IMR-90 (cell line): Measurements from ENCODE around the gene OPA3. TPM values are rescaled to one million over a fixed set of nuclear protein-coding genes. Genes with fewer than 3 reads are reported as not detected.

Experiments
- ATAC-seq: fragments of 200-7000 bp; cut with Tn5 transposase; 2 replicates; pipeline ENCODE4 v1.9.1; 2020; ENCODE audit warnings: low read depth, mild to moderate bottlenecking, moderate library complexity
- BruUV-seq: library from RNA; stranded (reverse); fragments of 400-500 nt; replicated peaks from 2 replicates; lab custom pipeline; 2021; lab: Mats Ljungman, UMichigan
- CTCF ChIA-PET: fragments of 300-600 bp; formaldehyde crosslinking; extraction: SDS; loops from one replicate; lab custom pipeline; 2021; ENCODE audit warnings: antibody characterized with exemption; lab: Yijun Ruan, JAX
- POLR2A ChIA-PET: fragments of 300-600 bp; sonication (Branson Sonifier 250); formaldehyde crosslinking; loops from one replicate; lab custom pipeline; 2022; ENCODE audit warnings: antibody characterized with exemption; ENCODE audit not compliant: unreplicated experiment; lab: Charles Lee
- DNase-seq: peaks from one replicate; pipeline ENCODE4 v3.0.0; 2013
- H2AFZ ChIP-seq: replicated peaks from 2 replicates; pipeline ENCODE3; 2013; ENCODE audit warnings: low read length, mild to moderate bottlenecking; ENCODE audit not compliant: poor library complexity
- H2AK5ac ChIP-seq: 2 replicates; pipeline ENCODE4 v1.6.1; 2013; ENCODE audit warnings: low read depth, low read length, inconsistent platforms
- H2AK9ac ChIP-seq: replicated peaks from 2 replicates; pipeline ENCODE3; 2013; ENCODE audit warnings: mild to moderate bottlenecking, low read depth, low read length, moderate library complexity; ENCODE audit not compliant: poor library complexity
- H2BK120ac ChIP-seq: 2 replicates; pipeline ENCODE4 v1.6.1; 2013; ENCODE audit warnings: low read depth, low read length, inconsistent platforms
- H2BK15ac ChIP-seq: 3 replicates; pipeline ENCODE4 v1.6.1; 2013; ENCODE audit warnings: low read depth, low read length, inconsistent platforms
- H2BK20ac ChIP-seq: 2 replicates; pipeline ENCODE4 v1.6.1; 2013; ENCODE audit warnings: low read depth, mild to moderate bottlenecking, inconsistent platforms, low read length, moderate library complexity
- H2BK5ac ChIP-seq: 2 replicates; pipeline ENCODE4 v1.6.1; 2013; ENCODE audit warnings: mild to moderate bottlenecking, low read depth, low read length, inconsistent platforms; ENCODE audit not compliant: poor library complexity, severe bottlenecking
- H3K14ac ChIP-seq: replicated peaks from 2 replicates; pipeline ENCODE4 v1.6.1; 2013; ENCODE audit warnings: low read depth, low read length, inconsistent platforms
- H3K18ac ChIP-seq: 2 replicates; pipeline ENCODE4 v1.6.1; 2013; ENCODE audit warnings: low read depth, low read length, control low read depth
- H3K23ac ChIP-seq: 2 replicates; pipeline ENCODE4 v1.6.1; 2013; ENCODE audit warnings: low read depth, low read length, inconsistent platforms
- H3K27ac ChIP-seq: 2 replicates; pipeline ENCODE4 v1.5.1; 2013; ENCODE audit warnings: mild to moderate bottlenecking, control low read depth, low read length; ENCODE audit not compliant: insufficient read depth
- H3K27me3 ChIP-seq: 2 replicates; pipeline ENCODE4 v1.6.1; 2013; ENCODE audit warnings: low read length; ENCODE audit not compliant: control insufficient read depth, insufficient read depth
- H3K36me3 ChIP-seq: 2 replicates; pipeline ENCODE4 v1.6.1; 2013; ENCODE audit warnings: low read length, mixed read lengths; ENCODE audit not compliant: control insufficient read depth, insufficient read depth
- H3K4ac ChIP-seq: 2 replicates; pipeline ENCODE4 v1.6.1; 2013; ENCODE audit warnings: low read depth, low read length, inconsistent platforms
- H3K4me1 ChIP-seq: 2 replicates; pipeline ENCODE4 v1.6.1; 2013; ENCODE audit warnings: low read length, mixed read lengths; ENCODE audit not compliant: control insufficient read depth, insufficient read depth
- H3K4me2 ChIP-seq: 2 replicates; pipeline ENCODE4 v1.6.1; 2013; ENCODE audit warnings: low read depth, mild to moderate bottlenecking, control low read depth, low read length, moderate library complexity
- H3K4me3 ChIP-seq: 2 replicates; pipeline ENCODE4 v1.5.1; 2013; ENCODE audit warnings: low read depth, mild to moderate bottlenecking, control low read depth, low read length, moderate library complexity; ENCODE audit not compliant: insufficient read depth
- H3K56ac ChIP-seq: 2 replicates; pipeline ENCODE4 v1.6.1; 2013; ENCODE audit warnings: low read length, inconsistent platforms; ENCODE audit not compliant: insufficient read depth; ENCODE audit errors: extremely low read depth
- H3K79me1 ChIP-seq, 2 experiments: 2 replicates each; pipeline ENCODE4 v1.6.1; 2013; ENCODE audit warnings: low read length in 2 of 2, inconsistent platforms in 1 of 2, low read depth in 1 of 2
- H3K9ac ChIP-seq: 2 replicates; pipeline ENCODE4 v1.6.1; 2013; ENCODE audit warnings: low read depth, low read length, control low read depth
- H3K9me1 ChIP-seq: 2 replicates; pipeline ENCODE4 v1.6.1; 2013; ENCODE audit warnings: low read length, inconsistent platforms; ENCODE audit not compliant: insufficient read depth
- H3K9me3 ChIP-seq: 2 replicates; pipeline ENCODE4 v1.6.1; 2013; ENCODE audit warnings: low read length; ENCODE audit not compliant: control insufficient read depth, insufficient read depth
- H4K20me1 ChIP-seq: 2 replicates; pipeline ENCODE4 v1.6.1; 2013; ENCODE audit warnings: low read length, inconsistent platforms; ENCODE audit not compliant: insufficient read depth
- H4K5ac ChIP-seq: 2 replicates; pipeline ENCODE4 v1.6.1; 2013; ENCODE audit warnings: mild to moderate bottlenecking, low read depth, low read length, control low read depth
- H4K8ac ChIP-seq, 2 experiments: 2 replicates each; pipeline ENCODE4 v1.6.1; 2013; ENCODE audit warnings: low read depth in 2 of 2, low read length in 2 of 2, control low read depth in 1 of 2, inconsistent platforms in 1 of 2
- H4K91ac ChIP-seq: 2 replicates; pipeline ENCODE4 v1.6.1; 2013; ENCODE audit warnings: low read depth, low read length, inconsistent platforms; ENCODE audit not compliant: insufficient read depth
- BHLHE40 ChIP-seq: fragments of 150-350 bp; IDR thresholded peaks from 2 replicates; pipeline ENCODE4 v1.6.1; 2016; ENCODE audit warnings: mild to moderate bottlenecking, low read depth, low read length
- CEBPB ChIP-seq: IDR thresholded peaks from 2 replicates; pipeline ENCODE4 v1.6.1; 2012; ENCODE audit warnings: low read depth, low read length, improper control_type of control experiment
- CHD1 ChIP-seq: IDR thresholded peaks from 2 replicates; pipeline ENCODE4 v1.6.1; 2012; ENCODE audit warnings: low read depth, low read length, improper control_type of control experiment
- CTCF ChIP-seq: conservative IDR thresholded peaks from 2 replicates; pipeline ENCODE4 v1.5.1; 2012; ENCODE audit warnings: mild to moderate bottlenecking, low read depth, low read length, improper control_type of control experiment
- FOS ChIP-seq: fragments of 150-350 bp; IDR thresholded peaks from 2 replicates; pipeline ENCODE4 v1.6.1; 2016; ENCODE audit warnings: low read depth, low read length
- MAZ ChIP-seq: IDR thresholded peaks from 2 replicates; pipeline ENCODE4 v1.6.1; 2012; ENCODE audit warnings: low read depth, mild to moderate bottlenecking, low read length, improper control_type of control experiment, moderate library complexity, borderline replicate concordance
- MXI1 ChIP-seq: IDR thresholded peaks from 2 replicates; pipeline ENCODE4 v1.6.1; 2012; ENCODE audit warnings: low read depth, mild to moderate bottlenecking, low read length, moderate library complexity, borderline replicate concordance
- NFE2L2 ChIP-seq: fragments of 150-350 bp; IDR thresholded peaks from 2 replicates; pipeline ENCODE4 v1.6.1; 2016; ENCODE audit warnings: low read depth, mild to moderate bottlenecking, low read length
- RAD21 ChIP-seq: IDR thresholded peaks from 2 replicates; pipeline ENCODE4 v1.6.1; 2012; ENCODE audit warnings: low read length, improper control_type of control experiment
- RCOR1 ChIP-seq: IDR thresholded peaks from 2 replicates; pipeline ENCODE4 v1.6.1; 2012; ENCODE audit warnings: mild to moderate bottlenecking, low read length, improper control_type of control experiment; ENCODE audit not compliant: insufficient replicate concordance
- RFX5 ChIP-seq: IDR thresholded peaks from 2 replicates; pipeline ENCODE4 v1.8.0; 2012; ENCODE audit warnings: low read depth, mild to moderate bottlenecking, low read length, moderate library complexity
- SMC3 ChIP-seq: fragments of 150-350 bp; IDR thresholded peaks from 2 replicates; pipeline ENCODE4 v1.6.1; 2016; ENCODE audit warnings: low read depth, mild to moderate bottlenecking, antibody characterized with exemption, low read length, moderate library complexity
- WGBS, 2 experiments: methylation state at CpG; one replicate each; pipeline versions ENCODE4 v1.1.5 to v1.1.7; 2013; ENCODE audit warnings: missing lambda C conversion rate in 2 of 2; ENCODE audit not compliant: insufficient read length in 1 of 2; ENCODE audit errors: extremely low coverage in 2 of 2; 5-methylcytosine and 5-hydroxymethylcytosine counted together
- dilution Hi-C: fragments of 300-500 bp; cut with HindIII; formaldehyde crosslinking; loops from one replicate; pipeline ENCODE4 v1.14.3; 2018; ENCODE audit warnings: low sequenced_read_pairs; ENCODE audit not compliant: unreplicated experiment
- in situ Hi-C: fragments of 300-500 bp; cut with MboI; formaldehyde crosslinking; loops from 3 replicates; pipeline ENCODE4 v1.14.3; 2019; ENCODE audit warnings: low sequenced_read_pairs, inconsistent platforms, mixed read lengths
- intact Hi-C: fragments of 100-400 bp; cut with micrococcal nuclease; formaldehyde crosslinking; loops from 2 replicates; pipeline ENCODE4 v1.10.0; 2022
- polyA plus RNA-seq, 3 experiments: library from polyadenylated mRNA; depleted of rRNA; stranded (reverse); fragments of >200 nt; gene quantifications; 2 replicates each; pipeline ENCODE4 v1.2.3, GENCODE V29; 2012; ENCODE audit warnings: low replicate concordance in 1 of 3
- total RNA-seq: library from RNA; depleted of rRNA; stranded (reverse); fragments of >200 nt; gene quantifications from 2 replicates; pipeline ENCODE4 v1.2.3, GENCODE V29; 2012

OPA3 gene
- total and polyA plus RNA-seq, 2 of the 4 experiments (the other 2 are of a cell fraction) = 5.2 to 9.6 TPM

GRCh38 chr19:45539459-45539858 is 45.1 kb downstream of the OPA3 start:
- Histone ChIP-seq H2AK9ac (no peak overlapping the region), H3K4ac (no peak overlapping the region), H3K4me1 (no peaks in the 10 kb centered on the region), H2AFZ (no peak overlapping the region), H3K4me2 (no peak overlapping the region), H3K79me1 (no peaks in the 10 kb centered on the region), H2BK15ac (no peak overlapping the region), H3K9ac (no peak overlapping the region), H2BK5ac (no peak overlapping the region), H3K14ac (no peak overlapping the region), H4K91ac (no peak overlapping the region), H3K9me3 (no peaks in the 10 kb centered on the region; the same call in 1 of the 2 replicates), H2AK5ac (no peak overlapping the region), H3K18ac (no peak overlapping the region), H4K8ac (no peak overlapping the region), H2BK20ac (no peak overlapping the region), H3K36me3 (no peaks in the 10 kb centered on the region), H3K4me3 (no peak overlapping the region), H3K27ac (no peak overlapping the region), H3K9me1 (no peaks in the 10 kb centered on the region), H4K20me1 (no peaks in the 10 kb centered on the region), H3K56ac (no peak overlapping the region), H2BK120ac (no peak overlapping the region), H3K27me3 (no peaks in the 10 kb centered on the region), H3K23ac (no peak overlapping the region), H4K5ac (no peak overlapping the region)
- WGBS, 2 experiments = no CpG with 5 or more reads among the region's 9 CpGs
- TF ChIP-seq CEBPB (no peak), RFX5 (no peak), SMC3 (no peak), RAD21 (no peak), RCOR1 (no peak), MAZ (no peak), FOS (no peak), NFE2L2 (no peak), MXI1 (no peak), BHLHE40 (no peak), CTCF (no peak), CHD1 (no peak)
- intact Hi-C loops (no loop called here), in situ Hi-C loops (no loop called here), dilution Hi-C loops (no loop called here)
- DNase-seq (no peak), ATAC-seq (no peak)
- ChIA-PET CTCF (no interaction called here), POLR2A (no interaction called here)
- no TSS peak for BruUV-seq
